ENCODE results near the gene FBXO33.
"Not testable (repeated sequence)": the region's sequence is repeated elsewhere in the genome, so short reads cannot be mapped to it uniquely, and the experiment has no call there.

DNA sequence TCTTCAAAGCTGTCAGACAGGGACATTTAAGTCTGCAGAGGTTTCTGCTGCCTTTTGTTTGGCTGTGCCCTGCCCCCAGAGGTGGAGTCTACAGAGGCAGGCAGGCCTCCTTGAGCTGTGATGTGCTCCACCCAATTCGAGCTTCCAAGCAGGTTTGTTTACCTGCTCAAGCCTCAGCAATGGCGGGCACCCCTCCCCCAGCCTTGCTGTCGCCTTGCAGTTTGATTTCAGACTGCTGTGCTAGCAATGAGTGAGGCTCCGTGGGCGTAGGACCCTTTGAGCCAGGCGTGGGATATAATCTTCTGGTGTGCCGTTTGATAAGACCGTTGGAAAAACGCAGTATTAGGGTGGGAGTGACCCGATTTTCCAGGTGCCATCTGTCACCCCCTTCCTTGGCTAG lies 73.2 kb downstream of the FBXO33 start:
- TF ChIP-seq, protein P1, sequence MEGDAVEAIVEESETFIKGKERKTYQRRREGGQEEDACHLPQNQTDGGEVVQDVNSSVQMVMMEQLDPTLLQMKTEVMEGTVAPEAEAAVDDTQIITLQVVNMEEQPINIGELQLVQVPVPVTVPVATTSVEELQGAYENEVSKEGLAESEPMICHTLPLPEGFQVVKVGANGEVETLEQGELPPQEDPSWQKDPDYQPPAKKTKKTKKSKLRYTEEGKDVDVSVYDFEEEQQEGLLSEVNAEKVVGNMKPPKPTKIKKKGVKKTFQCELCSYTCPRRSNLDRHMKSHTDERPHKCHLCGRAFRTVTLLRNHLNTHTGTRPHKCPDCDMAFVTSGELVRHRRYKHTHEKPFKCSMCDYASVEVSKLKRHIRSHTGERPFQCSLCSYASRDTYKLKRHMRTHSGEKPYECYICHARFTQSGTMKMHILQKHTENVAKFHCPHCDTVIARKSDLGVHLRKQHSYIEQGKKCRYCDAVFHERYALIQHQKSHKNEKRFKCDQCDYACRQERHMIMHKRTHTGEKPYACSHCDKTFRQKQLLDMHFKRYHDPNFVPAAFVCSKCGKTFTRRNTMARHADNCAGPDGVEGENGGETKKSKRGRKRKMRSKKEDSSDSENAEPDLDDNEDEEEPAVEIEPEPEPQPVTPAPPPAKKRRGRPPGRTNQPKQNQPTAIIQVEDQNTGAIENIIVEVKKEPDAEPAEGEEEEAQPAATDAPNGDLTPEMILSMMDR (IDR thresholded peaks at IDR 0.05) = not testable (repeated sequence)
- not testable (repeated sequence) for TF ChIP-seq POLR2A (IDR thresholded peaks at IDR 0.05)
